HG02798 (cell line): ENCODE measurements around the gene DENND6A.
"Not testable (repeated sequence)": the region's sequence is repeated elsewhere in the genome, so short reads cannot be mapped to it uniquely, and the experiment has no call there.

Experiments used
- ATAC-seq: cut with Tn5 transposase; IDR thresholded peaks from one replicate; pipeline ENCODE4 v1.9.1; 2021; ENCODE audit warnings: mild to moderate bottlenecking; ENCODE audit not compliant: unreplicated experiment, poor library complexity

DENND6A gene, protein sequence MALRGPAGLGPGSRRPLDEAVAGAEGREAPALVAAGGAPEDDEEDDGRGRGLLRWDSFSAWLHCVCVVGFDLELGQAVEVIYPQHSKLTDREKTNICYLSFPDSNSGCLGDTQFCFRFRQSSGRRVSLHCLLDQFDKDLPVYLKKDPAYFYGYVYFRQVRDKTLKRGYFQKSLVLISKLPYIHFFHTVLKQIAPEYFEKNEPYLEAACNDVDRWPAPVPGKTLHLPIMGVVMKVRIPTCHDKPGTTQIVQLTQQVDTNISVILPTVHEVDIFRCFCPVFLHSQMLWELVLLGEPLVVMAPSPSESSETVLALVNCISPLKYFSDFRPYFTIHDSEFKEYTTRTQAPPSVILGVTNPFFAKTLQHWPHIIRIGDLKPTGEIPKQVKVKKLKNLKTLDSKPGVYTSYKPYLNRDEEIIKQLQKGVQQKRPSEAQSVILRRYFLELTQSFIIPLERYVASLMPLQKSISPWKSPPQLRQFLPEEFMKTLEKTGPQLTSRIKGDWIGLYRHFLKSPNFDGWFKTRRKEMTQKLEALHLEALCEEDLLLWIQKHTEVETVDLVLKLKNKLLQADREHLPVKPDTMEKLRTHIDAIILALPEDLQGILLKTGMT

GRCh38 chr3:57692396-57693147 lies at the start of gene DENND6A:
Gene DENND6A (minus strand): TSS chr3:57693077. CDS start chr3:57693018, 59 bp downstream.
- peak; percentile 89 for ATAC-seq

- no peak for ATAC-seq
Measured at GRCh38 chr3:57740027-57740426, 47.1 kb upstream of the DENND6A start.

DNA sequence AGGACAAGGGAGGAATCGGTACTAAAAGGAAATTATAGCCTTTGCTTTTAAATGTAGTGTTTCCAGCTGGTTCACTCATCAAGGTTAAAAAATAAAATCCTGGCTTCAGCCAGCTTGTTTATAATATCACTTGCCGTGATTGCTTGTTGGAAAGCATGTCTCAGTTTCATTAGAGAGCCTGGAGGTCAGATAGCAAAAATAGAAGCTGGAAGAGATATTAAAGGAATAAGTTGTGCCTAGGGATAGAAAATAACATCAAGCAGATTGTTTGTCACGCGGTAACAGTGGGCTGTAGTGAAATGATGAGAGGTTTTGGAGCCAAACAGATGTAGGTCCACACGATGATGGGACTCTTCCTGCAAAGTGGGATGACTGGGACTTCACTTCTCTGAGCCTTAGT lies 45.5 kb upstream of the DENND6A start:
- no peak for ATAC-seq

DNA sequence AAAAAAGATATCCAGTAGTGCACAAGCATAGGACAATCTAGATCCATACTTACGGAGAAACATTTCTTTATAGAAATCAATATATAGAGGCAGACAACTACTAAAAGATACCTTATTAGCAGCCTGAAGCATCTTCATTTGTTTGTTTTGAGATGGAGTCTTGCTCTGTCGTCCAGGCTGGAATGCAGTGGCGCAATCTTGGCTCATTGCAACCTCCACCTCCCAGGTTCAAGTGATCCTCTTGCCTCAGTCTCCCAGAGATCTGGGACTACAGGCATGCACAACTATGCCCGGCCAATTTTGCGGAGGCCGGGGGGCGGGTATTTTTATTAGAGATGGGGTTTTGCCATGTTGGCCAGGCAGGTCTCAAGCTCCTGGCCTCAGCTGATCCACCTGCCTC lies 45.0 kb upstream of the DENND6A start:
- no peak for ATAC-seq

DNA sequence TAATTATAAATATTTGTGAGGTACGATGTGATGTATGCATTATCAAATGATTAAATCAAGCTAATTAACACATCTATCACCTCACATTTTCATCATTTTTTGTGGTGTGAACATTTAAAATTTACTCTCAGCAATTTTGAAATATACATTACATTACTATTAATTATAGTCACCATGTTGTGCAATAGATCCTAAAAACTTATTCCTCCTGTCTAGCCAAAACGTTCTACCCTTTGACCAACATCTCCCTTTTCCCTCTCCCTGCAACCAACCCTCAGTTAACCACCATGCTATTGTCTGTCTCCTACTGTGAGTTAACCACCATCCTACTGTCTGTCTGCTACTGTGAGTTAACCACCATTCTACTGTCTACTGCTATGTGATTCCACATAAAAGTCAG lies 42.5 kb upstream of the DENND6A start:
- no peak for ATAC-seq

GRCh38 chr3:57733790-57734189 lies 40.9 kb upstream of the DENND6A start:
- ATAC-seq: no peak

GRCh38 chr3:57731311-57731710 lies 38.4 kb upstream of the DENND6A start:
- ATAC-seq: no peak

DNA sequence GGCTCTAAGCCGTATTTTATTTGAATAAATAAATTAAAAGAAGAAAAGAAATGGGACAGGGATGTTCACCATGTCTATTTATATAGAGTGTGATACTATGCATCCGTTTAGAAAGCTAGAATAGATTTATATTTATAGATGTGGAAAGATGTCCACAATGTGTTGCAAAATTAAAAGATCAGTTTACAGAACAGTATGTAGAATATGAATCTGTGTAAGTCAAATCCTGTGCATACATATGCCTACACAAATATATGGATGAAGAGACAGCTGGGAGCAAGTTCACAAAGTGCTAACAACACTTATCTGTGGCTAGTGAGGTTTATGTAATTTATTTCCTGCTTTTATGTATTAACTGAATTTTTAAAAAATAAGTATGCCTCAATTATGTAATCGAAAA lies 37.8 kb upstream of the DENND6A start:
- no peak for ATAC-seq

DNA sequence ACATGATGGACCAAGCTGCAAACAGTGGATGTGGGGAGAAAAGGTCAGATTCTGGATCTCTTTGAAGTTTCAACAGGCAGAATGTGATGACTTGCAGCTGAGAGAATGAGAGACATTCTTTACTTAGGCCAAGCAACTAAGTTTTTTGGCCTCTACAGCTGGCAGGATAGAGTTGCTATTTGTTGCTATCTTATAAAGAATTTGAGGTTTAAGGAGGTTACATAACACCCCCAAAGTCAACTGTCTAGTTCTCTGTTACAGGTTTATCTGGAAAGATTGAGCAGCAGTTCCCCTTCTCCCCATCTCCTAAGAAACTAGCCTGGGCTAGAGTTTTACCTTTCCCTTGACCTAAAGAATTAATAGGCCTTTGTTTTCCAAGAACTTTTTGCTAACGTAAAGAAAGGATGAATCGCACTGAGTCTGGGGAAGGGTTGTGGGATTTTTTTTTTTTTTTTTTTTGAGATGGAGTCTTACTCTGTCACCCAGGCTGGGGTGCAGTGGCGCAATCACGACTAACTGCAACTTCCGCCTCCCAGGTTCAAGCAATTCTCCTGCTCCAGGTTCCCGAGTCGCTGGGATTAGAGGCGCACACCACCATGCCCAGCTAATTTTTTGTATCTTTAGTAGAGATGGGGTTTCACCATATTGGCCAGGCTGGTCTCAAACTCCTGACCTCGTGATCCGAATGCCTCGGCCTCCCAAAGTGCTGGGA lies 36.6 kb upstream of the DENND6A start:
- ATAC-seq: no peak

- ATAC-seq: no peak
Measured at GRCh38 chr3:57727106-57727505, 34.2 kb upstream of the DENND6A start.

- no peak for ATAC-seq
Measured at GRCh38 chr3:57726397-57726796, 33.5 kb upstream of the DENND6A start.

DNA sequence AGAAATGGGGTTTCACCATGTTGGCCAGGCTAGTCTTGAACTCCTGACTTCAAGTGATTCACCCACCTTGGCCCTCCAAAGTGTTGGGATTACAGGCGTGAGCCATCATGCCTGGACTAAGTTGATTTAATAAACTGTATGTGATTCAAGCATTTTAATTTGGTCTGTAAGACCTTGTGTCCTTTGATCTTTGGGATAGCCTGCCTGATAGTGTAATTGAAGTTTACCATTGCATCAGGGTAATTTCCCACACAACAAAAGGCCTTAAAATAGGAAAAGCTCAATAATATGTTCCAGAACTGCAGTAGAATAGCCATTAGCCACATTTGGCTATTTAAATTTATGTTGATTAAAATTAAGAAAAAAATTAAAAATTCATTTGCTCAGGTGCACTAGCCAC lies 25.2 kb upstream of the DENND6A start:
- no peak for ATAC-seq

DNA sequence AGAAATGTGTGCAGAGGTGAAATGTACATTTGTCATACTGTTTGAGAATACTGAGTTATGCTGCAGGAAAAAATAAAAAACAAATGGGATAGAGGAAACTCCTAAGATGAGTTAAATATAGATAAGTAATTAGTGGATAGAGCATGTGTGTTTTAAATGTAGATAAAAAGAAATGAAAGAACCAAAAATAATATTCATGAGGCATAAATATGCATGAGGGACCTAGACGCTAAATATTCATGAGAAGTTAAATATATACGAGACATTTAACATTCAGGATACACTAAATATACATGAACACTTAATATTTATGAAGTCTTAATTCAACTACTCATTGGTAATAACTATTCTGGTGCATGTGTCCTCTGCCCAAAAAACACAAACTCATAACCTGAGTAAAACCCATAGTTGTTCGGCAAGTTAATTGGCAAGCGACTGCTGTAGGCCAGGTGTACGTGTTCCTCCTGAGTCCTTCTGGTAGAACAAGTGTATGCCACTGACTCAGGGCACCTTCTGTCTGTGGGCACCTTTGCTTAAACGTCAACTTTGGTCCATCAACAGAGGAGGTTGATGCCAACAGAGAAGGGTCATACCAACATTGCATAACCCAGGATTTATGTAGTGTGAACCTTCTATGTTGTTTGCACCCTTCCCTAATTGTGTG lies 24.5 kb upstream of the DENND6A start:
- ATAC-seq: no peak

DNA sequence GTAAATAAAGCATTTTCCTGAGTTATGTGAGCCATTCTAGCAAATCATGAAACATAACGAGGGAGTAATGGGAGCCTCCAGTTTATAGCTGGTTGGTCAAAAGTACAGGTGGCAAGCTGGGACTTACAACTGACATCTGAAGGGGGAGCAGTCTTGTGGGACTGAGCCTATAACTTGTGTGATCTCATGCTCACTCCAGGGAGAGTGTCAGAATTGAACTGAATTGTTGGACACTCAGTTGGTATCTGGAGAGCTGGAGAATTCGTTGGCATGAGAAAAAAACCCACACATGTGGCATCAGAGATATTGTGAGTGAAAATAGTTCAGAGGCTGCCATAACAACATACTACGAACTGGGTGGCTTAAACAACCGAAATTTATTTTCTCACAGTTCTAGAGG lies 22.8 kb upstream of the DENND6A start:
- ATAC-seq: no peak

GRCh38 chr3:57709559-57709958 lies 16.7 kb upstream of the DENND6A start:
- ATAC-seq: no peak

GRCh38 chr3:57709031-57709430 lies 16.2 kb upstream of the DENND6A start:
- no peak for ATAC-seq

- no peak for ATAC-seq
Measured at GRCh38 chr3:57706462-57706861, 13.6 kb upstream of the DENND6A start.

- ATAC-seq: not testable (repeated sequence)
Measured at GRCh38 chr3:57705351-57705750, 12.5 kb upstream of the DENND6A start.

DNA sequence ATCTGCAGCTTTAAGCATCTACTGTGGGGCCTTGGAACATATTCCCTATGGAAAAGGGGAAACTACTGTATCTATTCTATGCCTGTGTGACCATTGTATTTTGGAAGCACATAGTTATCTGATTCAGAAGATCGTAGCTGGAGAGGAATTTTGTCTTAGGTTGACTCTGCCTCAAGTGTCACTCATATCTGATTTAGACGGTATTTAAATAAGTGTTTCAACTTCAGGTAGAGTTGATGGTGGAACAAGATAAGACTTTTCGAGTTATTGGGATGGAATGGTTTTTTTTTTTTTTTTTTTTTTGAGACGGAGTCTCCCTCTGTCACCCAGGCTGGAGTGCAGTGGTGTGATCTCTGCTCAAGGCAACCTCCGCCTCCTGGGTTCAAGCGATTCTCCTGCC lies 8.9 kb upstream of the DENND6A start:
- no peak for ATAC-seq

DNA sequence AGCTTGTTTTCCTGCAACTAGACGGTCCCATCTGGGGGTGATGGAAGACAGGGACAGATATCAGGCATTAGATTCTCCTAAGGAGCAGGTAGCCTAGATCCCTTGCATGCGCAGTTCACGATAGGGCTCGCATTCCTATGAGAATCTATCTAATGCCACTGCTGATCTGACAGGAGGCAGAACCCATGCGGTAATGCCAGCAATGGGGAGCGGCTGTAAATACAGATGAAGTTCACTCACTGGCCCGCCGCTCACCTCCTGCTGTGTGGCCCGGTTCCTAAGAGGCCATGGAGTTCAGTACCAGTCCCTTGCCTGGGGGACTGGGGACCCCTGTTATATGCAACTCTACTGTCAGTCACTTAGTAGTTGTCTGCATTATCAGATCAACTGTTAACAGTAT lies 7.9 kb upstream of the DENND6A start:
- no peak for ATAC-seq
